Muscle layer of duodenum (tissue), 2 donors: ENCODE data around the gene ITGB2.

Source experiments
- H3K27ac ChIP-seq: one replicate; pipeline ENCODE4 v1.7.0; 2013; ENCODE audit warnings: mild to moderate bottlenecking, low read length
- H3K27me3 ChIP-seq: one replicate; pipeline ENCODE4 v1.7.0; 2013; ENCODE audit warnings: low read depth, mild to moderate bottlenecking, control low read depth, low read length
- H3K36me3 ChIP-seq, 2 donors: one replicate each; pipeline ENCODE4 v1.7.0; 2013; ENCODE audit warnings: low read length in 2 of 2, control low read depth in 1 of 2, mild to moderate bottlenecking in 1 of 2; ENCODE audit not compliant: insufficient read depth in 2 of 2, control insufficient read depth in 1 of 2
- H3K4me1 ChIP-seq, 2 donors: one replicate each; pipeline ENCODE4 v1.7.0; 2013; ENCODE audit warnings: low read length in 2 of 2, mild to moderate bottlenecking in 2 of 2, control low read depth in 1 of 2, moderate library complexity in 1 of 2; ENCODE audit not compliant: insufficient read depth in 2 of 2, control insufficient read depth in 1 of 2
- H3K4me3 ChIP-seq, 2 donors: one replicate each; pipeline ENCODE4 v1.7.0; 2013; ENCODE audit warnings: low read length in 2 of 2, low read depth in 1 of 2, mild to moderate bottlenecking in 1 of 2
- H3K9me3 ChIP-seq, 2 donors: one replicate each; pipeline ENCODE4 v1.7.0; 2013; ENCODE audit warnings: low read length in 2 of 2, control low read depth in 1 of 2, mild to moderate bottlenecking in 1 of 2; ENCODE audit not compliant: control insufficient read depth in 1 of 2
- donor health status: healthy.

ITGB2 gene

GRCh38 chr21:44870748-44871495 is 49.8 kb downstream of the ITGB2 start:
- no peaks in the 10 kb centered on the region for H3K36me3 ChIP-seq
- H3K9me3 ChIP-seq = no peaks in the 10 kb centered on the region
- H3K4me3 ChIP-seq = peak overlapping the region; percentile 91 to 92
- no peaks in the 10 kb centered on the region for H3K27me3 ChIP-seq
- H3K4me1 ChIP-seq = peaks cover 31 to 63% of the 10 kb centered on the region in 2 donors
- peak overlapping the region; percentile 83 for H3K27ac ChIP-seq

- peak overlapping the region; percentile 83 for H3K27ac ChIP-seq
- no peaks in the 10 kb centered on the region for H3K27me3 ChIP-seq
- peaks cover 34 to 67% of the 10 kb centered on the region in 2 donors for H3K4me1 ChIP-seq
- H3K36me3 ChIP-seq = peaks cover 4 to 6% of the 10 kb centered on the region in 2 donors
- peak overlapping the region; percentile 91 to 92 for H3K4me3 ChIP-seq
- H3K9me3 ChIP-seq = no peaks in the 10 kb centered on the region
Measured at GRCh38 chr21:44869781-44870747, 50.6 kb downstream of the ITGB2 start.

DNA sequence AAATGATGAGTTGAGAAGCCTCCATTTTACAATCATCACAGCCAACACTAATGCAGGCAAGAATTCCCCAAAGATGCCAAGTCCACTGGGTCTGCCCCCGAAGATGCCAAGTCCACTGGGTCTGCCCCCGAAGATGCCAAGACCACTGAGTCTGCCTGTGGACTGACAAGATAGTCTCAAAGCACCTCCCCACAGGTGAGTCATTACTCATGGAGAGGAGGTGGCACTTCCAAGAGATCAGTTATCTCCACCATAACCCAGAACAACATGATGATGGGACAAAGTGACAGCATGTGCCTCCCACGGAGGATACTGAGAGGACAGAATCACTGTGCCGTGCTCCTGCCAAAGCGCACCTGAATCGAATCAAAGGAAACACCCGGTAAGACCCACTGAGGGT is 52.0 kb downstream of the ITGB2 start:
- H3K4me1 ChIP-seq = peaks cover 34 to 62% of the 10 kb centered on the region in 2 donors
- peak overlapping the region; percentile 83 for H3K27ac ChIP-seq
- H3K4me3 ChIP-seq = peak overlapping the region in 1 of 2 donors; percentile 19
- peaks cover 13 to 19% of the 10 kb centered on the region in 2 donors for H3K36me3 ChIP-seq
- no peaks in the 10 kb centered on the region for H3K9me3 ChIP-seq
- no peaks in the 10 kb centered on the region for H3K27me3 ChIP-seq

GRCh38 chr21:44867999-44868700 is 52.5 kb downstream of the ITGB2 start:
- peaks cover 17 to 23% of the 10 kb centered on the region in 2 donors for H3K36me3 ChIP-seq
- no peaks in the 10 kb centered on the region for H3K9me3 ChIP-seq
- peaks cover 34 to 62% of the 10 kb centered on the region in 2 donors for H3K4me1 ChIP-seq
- H3K27ac ChIP-seq = peak overlapping the region; percentile 83
- no peaks in the 10 kb centered on the region for H3K27me3 ChIP-seq
- H3K4me3 ChIP-seq = no peak overlapping the region

DNA sequence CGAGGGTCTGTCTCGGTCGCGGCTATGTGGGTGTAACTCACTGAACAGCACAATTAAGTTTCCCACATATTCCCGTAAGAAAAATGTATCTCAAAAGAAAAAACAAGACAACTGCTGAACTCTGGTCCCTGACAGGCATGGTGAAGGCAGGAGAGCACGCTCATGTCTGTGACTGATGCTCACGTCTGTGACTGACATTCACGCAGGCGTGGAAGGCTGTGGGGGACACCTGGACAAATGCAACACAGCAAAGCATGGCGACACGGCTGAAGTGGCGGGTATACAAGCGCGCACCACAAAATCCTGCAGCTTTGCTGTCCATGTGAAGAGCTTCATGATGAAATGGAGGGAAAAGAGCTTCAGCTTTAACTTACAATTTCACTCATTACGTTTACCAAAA is 53.2 kb downstream of the ITGB2 start:
- H3K27me3 ChIP-seq = no peaks in the 10 kb centered on the region
- H3K36me3 ChIP-seq = peaks cover 17 to 23% of the 10 kb centered on the region in 2 donors
- peaks cover 34 to 62% of the 10 kb centered on the region in 2 donors for H3K4me1 ChIP-seq
- H3K4me3 ChIP-seq = no peak overlapping the region
- peak overlapping the region; percentile 10 for H3K27ac ChIP-seq
- H3K9me3 ChIP-seq = no peaks in the 10 kb centered on the region

DNA sequence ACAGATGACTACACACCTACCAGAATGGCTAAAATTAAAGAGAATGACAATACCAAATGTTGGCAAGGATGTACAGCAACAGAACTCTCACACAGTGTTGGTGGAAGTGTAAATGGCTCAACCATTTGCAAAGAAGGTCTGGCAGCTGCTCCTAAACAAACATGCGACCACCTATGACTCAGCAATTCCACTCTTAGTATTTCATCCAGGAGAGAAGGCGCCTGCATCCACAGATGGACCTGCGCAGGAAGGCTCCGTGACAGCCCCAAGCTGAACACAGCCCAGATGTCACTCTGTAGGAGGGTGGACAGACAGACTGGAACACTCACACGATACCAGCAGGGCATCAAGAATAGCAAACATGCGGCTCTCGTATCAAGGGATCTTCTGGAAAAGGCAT is 53.9 kb downstream of the ITGB2 start:
- no peaks in the 10 kb centered on the region for H3K9me3 ChIP-seq
- no peak overlapping the region for H3K27ac ChIP-seq
- peaks cover 32 to 56% of the 10 kb centered on the region in 2 donors for H3K4me1 ChIP-seq
- no peaks in the 10 kb centered on the region for H3K27me3 ChIP-seq
- H3K36me3 ChIP-seq = peaks cover 17 to 23% of the 10 kb centered on the region in 2 donors
- no peak overlapping the region for H3K4me3 ChIP-seq

- Histone ChIP-seq H3K4me3 (no peak overlapping the region), H3K36me3 (peaks cover 21 to 28% of the 10 kb centered on the region in 2 donors)
Measured at GRCh38 chr21:44865561-44866280, 55.0 kb downstream of the ITGB2 start.

DNA sequence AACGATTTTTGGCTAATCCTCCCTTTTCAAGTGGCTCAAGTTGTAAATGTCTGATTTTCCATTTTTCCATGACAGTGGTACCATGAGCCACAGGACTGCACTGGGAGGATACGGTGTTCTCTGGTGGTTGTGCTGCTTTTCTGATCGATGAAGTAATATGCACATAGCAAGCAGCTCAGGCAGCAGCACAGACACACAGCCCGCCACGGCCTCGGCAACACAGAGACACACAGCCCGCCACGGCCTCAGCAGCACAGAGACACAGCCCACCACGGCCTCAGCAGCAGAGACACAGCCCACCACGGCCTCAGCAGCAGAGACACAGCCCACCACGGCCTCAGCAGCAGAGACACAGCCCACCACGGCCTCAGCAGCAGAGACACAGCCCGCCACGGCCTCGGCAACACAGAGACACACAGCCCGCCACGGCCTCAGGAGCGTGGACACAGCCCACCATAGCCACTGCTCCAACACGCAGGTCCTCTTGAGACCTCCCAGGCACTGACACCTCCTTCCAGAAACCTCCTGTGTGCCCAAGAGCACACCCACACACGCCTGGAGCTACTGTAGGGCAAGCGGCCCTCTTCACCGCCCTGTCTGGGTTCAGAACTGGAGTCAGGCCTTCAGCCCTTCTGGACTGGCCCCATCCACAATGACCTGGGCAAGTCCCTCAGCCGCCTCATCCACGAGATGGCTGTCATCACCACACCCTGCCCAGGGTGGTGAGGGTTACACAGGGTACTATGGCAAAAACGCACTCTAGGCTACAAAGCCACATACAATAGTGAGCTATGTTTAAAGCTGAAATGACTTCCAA is 57.6 kb downstream of the ITGB2 start:
- no peaks in the 10 kb centered on the region for H3K9me3 ChIP-seq
- no peaks in the 10 kb centered on the region for H3K27me3 ChIP-seq
- H3K36me3 ChIP-seq = peaks cover 38 to 45% of the 10 kb centered on the region in 2 donors
- H3K4me1 ChIP-seq = peaks cover 8 to 25% of the 10 kb centered on the region in 2 donors
- no peak overlapping the region for H3K27ac ChIP-seq
- no peak overlapping the region for H3K4me3 ChIP-seq

More at GRCh38 chr21:44865561-44866280, 55.0 kb downstream of the ITGB2 start:
- Histone ChIP-seq H3K4me1 (peaks cover 21 to 46% of the 10 kb centered on the region in 2 donors), H3K27me3 (no peaks in the 10 kb centered on the region), H3K27ac (no peak overlapping the region), H3K9me3 (no peaks in the 10 kb centered on the region)

DNA sequence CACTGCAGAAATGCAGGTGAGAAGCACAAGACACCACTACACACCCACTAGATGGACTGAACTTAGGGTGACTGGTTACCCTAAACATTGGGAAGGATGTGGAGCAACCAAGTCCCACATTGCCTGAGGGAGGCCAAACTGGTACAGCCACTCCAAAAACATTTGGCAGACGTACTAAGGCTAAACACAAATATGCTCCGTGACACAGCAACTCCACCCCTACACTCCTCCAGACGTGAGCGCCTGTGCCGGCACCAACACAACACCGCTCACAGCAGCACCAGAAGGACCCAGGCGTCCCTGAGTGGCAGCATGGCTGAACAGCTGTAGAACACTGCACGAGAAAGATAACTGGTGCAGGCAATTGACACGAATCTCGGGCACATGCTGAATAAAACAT is 61.9 kb downstream of the ITGB2 start:
- H3K36me3 ChIP-seq = peaks cover 54 to 57% of the 10 kb centered on the region in 2 donors
- no peaks in the 10 kb centered on the region for H3K27me3 ChIP-seq
- H3K9me3 ChIP-seq = no peaks in the 10 kb centered on the region
- H3K27ac ChIP-seq = no peak overlapping the region
- no peak overlapping the region for H3K4me3 ChIP-seq
- no peaks in the 10 kb centered on the region for H3K4me1 ChIP-seq

- H3K4me1 ChIP-seq = no peaks in the 10 kb centered on the region
- H3K36me3 ChIP-seq = peaks cover 55 to 58% of the 10 kb centered on the region in 2 donors
- H3K27me3 ChIP-seq = no peaks in the 10 kb centered on the region
- H3K4me3 ChIP-seq = no peak overlapping the region
- no peak overlapping the region for H3K27ac ChIP-seq
- no peaks in the 10 kb centered on the region for H3K9me3 ChIP-seq
Measured at GRCh38 chr21:44858291-44858690, 62.4 kb downstream of the ITGB2 start.
